Erythroblast (primary cell): ENCODE measurements around the gene MAEL.

Experiments used
- DNase-seq, 2 experiments: peaks; one replicate each; lab custom pipeline; 2025; lab: John Stamatoyannopoulos, UW
- GATA1 ChIP-seq: IDR thresholded peaks from 2 replicates; pipeline ENCODE4 v1.6.1; 2011; ENCODE audit warnings: low read depth, mild to moderate bottlenecking, control low read depth, low read length, moderate library complexity
- POLR2A ChIP-seq: IDR thresholded peaks from 2 replicates; pipeline ENCODE4 v1.6.1; 2011; ENCODE audit warnings: mild to moderate bottlenecking, low read length

The MAEL gene

DNA sequence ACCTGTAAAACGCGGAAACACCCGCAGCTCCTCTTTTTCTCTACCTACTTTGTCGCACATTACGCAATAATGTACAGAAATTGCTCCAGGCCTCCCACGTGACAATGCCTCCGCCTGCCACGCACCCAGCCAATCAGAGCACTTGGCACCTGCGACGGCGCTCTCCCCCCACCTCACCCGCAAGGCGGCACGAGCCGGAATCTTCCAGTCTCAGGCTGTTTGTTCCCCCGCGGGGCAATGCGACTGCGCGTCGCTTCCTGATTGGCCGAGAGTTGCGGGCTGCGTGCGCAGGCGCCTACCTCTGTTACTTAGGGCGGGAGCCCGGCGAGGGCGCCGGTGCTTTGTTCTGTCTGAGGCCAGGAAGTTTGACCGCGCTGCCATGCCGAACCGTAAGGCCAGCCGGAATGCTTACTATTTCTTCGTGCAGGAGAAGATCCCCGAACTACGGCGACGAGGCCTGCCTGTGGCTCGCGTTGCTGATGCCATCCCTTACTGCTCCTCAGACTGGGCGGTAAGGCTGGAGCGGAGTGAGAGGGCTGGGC is at the start of gene MAEL:
TSS of gene MAEL (plus strand) at position 307 of the 542 bp plus-strand sequence. CDS start at position 380, 73 bp downstream.
- TF ChIP-seq GATA1 (no peak), POLR2A (no peak)
- DNase-seq, result no peak

DNA sequence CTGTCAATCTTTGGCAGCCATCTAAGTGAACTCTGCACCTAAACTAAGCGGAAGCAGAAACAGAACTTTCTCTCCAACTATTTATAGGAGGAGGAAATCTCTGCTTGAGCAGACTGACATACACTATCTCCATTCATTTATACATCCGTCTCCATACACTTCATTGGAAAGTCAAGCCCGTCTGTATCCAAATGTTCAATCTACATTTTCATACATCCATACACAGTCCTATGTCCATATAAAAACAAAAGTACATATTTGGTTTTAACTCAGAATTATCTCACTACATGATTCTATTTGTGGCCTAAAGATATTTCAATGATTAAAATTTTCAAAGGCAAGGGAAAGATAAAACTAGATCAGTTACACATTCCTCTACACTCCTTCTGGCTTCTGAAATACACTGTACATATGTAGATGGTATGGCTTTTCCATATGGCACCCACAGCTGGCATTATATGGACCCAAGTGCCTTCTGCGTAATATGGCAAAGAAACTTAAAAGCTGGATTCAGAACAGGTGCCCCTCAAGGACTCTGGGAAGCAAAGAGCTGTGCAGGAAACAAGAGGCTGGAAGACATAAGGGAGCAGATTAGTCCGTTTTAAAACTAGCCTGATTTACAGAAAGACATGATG is 49.2 kb upstream of the MAEL start:
- no peak for DNase-seq
- no peak for TF ChIP-seq POLR2A
- no peak for TF ChIP-seq GATA1

DNA sequence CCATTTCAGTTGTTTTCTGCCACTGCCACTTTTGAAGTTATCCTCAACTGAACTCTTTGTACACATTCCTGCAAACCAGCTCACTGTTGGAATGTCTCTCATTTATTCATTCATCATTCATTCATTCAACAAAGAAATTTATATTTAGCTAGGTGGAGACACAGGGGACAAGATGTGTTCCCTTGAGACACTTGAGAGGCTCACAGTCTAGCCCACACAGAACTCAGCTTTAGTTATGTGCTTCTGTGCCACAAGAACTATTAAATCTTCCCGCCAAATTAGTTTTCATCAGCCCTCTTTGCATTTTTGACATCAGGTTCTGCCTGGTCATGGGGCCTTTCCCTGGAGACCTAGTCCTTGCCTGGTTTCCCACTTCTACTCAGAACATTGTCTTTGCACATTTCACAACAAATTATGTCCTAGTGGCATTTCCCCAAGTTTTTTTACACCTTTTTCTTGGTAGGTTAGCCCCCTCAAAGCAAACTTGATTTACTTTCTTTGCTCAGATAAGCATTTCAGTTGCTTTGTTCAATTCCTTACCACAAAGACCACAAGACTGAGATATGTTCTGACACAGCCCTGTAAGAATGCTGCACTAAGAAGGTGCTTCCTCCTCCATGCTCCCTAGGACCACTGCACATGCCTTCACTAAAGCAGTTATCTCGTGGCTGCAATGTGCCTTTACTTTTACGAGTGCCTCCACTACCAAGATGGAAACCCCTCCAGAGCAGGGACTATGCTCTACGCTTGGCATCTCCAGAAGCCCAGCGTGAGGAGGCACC is 44.7 kb upstream of the MAEL start:
- DNase-seq, result no peak
- TF ChIP-seq POLR2A (no peak), GATA1 (no peak)

DNA sequence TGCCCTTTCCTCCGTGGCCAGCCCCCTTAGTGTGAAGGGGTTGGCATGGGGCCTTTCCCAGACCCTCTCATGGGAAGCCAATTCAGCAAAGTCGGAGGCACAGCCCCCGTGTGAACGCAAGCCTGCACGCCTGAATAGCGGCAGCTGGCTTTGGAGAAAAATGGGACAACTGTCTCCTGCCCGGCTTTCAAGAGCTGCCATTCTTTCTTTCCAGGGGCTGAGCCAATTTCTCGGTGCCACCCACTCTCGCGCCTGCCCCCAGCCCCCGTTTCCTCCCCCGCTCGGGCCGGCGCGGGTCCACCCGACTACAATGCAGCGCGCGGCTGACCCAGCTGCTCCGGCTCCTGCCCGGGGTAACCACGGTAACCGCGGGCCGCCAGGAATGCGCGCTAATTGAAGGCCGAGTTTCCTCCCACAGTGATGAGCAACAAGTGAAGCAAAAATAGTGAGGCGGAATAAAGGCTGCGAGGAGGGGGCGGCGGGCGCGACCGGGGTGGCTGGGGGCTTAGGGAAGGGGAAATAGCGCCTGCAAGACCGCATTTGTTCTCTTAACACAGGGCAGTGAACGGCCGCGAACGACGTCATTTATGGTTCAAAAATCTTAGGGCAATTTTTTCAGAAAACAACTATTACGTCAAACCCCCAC is 41.6 kb upstream of the MAEL start:
- no peak for DNase-seq
- TF ChIP-seq GATA1 (no peak), POLR2A (no peak)

DNA sequence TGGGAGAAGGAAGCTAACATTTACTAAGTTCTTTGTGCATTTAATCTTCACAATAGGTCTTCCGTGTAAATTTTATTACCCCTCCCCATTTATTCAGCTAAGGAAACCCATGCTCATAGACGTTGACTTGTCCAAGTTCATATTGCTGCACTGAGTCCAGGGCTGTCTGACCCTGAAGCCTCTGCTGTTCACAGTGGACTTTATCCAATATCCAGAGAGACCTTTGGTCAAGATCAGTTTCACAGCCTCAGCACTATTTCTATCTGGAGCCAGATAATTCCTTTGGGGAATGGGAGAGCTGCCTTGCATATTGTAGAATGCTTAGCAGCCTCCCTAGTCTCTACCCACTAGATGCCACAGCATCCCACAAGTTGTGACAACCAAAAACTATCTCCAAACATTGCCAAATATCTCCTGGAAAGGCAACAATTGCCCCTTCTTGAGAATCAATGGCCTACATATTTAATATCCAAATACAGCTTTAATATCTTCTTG is 40.2 kb upstream of the MAEL start:
- no peak for TF ChIP-seq POLR2A
- TF ChIP-seq GATA1, result no peak
- DNase-seq, result no peak

DNA sequence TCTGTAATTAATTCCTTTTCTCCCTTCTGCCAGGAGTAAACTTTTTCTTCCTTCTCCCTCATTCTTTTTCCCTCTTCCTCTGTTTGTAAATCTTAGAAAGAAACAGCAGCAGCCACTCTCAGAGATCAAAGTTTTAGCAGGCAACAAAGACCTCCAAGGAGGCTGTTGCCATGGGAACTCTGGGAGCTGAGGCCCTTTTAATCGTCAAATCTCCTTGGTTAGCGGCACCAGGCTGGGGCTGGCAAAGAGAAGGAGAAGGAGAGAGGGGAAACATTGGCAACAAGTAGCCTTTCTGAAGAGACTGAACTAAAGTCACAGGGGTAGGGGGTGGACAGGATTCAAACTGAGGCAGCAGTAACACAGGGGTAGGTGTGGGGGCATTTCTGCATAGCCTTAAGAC is 38.9 kb upstream of the MAEL start:
- TF ChIP-seq GATA1 (no peak), POLR2A (no peak)
- no peak for DNase-seq

DNA sequence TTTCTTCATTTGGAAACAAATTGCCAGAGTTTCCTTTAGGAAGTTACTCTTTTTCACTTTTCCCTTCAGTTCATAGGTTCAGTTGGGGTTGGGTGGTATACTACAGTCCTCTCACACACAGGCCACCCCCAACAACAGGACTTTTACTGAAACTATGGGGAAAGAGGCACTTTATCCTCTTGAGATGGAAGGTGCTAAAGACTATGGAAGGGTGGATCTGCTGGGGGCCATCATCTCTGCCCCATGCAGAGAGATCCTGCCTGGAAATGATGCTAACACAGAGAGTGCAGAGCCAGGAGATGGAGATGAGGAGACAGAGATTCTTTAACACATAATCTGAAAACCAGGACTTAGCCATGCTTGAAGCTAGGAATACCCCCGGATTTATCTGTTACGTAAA is 38.0 kb upstream of the MAEL start:
- no peak for DNase-seq
- TF ChIP-seq POLR2A (no peak), GATA1 (no peak)

DNA sequence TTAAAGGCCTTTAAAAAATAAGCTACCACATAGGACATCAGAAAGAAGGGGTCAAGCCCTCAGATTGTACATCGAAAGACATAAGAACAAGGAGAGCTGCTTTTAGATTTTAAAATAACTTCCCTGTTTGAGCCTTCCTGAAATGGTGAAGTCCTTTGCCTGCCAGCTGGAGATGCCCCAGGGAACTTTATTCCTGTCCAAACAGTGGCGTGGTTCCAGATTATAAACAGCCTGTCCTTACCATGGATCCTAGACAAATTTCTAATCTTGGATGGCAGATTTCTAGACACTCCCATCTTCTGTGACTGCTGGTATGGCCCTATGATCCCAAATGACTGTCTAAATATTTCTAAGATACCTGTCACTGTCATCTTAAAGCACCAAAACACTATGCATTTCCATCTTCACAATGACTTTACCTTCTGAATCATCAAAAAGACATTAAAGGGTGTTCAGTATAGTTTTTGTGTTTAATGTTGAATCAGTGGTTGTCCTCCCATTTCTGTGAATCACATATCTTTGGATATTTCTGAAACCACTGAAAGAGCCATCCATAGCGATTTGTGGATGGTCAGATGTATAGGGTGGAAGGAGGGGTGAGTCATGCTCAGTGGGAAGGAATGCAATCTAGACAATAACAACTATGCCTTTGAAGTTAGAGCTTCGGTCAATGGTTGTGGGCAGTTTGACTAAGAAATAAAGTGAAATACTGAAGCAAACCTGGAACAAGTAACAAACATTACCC is 36.9 kb upstream of the MAEL start:
- no peak for DNase-seq
- TF ChIP-seq POLR2A (no peak), GATA1 (no peak)

DNA sequence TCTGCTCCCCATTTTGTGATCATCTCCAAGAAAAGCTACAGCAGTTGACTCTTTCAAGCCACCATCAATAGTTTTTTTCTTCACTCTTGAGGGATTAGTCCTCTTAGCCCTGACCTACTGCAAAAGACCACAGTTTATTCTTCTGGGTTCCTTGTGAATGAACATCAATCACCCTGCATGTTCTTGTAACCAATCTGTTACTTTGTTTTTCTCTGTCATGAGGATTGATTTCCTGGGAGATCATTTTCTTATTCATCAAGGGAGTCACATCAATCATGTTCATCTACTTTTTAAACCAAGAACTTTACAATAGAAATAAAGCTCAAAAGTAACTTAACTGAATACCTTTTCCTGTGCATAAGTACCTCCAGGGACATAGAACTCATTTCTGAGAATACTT is 35.6 kb upstream of the MAEL start:
- DNase-seq, result no peak
- TF ChIP-seq GATA1 (no peak), POLR2A (no peak)

DNA sequence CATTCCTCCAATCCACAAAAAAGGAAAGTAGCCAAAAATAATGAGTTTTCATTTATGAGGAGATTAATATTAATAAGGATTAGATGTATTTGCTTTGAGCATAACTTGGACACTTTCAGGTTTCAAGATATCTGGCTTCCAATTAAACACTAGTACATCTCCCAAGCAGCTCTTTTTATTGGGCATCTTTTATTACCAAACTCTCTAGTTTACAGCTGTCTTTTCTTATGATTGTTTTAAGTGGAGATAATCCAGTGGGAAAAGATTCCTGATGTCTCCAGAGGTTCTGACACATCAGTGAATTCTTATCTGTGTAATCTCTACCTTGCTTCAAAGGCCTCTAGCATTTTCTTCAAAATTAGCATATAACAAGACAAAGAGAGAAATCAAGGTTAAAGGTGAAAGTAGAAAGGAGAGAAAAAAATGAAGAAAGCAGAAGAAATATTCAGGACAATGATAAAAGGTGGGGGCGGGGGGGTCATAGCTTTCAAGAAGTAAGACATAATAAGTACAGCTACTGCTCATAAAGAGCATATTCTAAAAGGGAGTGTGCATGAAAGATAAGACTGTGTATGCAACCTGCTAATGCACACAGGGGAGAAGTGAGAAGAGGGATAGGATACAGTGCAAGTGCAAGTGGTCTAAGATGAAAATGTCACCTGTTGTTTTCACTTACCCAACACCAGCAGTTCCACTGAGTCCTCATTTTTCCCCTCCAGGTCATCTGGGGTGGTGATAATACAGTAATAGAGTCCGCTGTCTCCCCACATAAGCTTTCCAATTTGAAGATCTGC is 32.8 kb upstream of the MAEL start:
- TF ChIP-seq GATA1, result no peak
- no peak for TF ChIP-seq POLR2A
- no peak for DNase-seq

DNA sequence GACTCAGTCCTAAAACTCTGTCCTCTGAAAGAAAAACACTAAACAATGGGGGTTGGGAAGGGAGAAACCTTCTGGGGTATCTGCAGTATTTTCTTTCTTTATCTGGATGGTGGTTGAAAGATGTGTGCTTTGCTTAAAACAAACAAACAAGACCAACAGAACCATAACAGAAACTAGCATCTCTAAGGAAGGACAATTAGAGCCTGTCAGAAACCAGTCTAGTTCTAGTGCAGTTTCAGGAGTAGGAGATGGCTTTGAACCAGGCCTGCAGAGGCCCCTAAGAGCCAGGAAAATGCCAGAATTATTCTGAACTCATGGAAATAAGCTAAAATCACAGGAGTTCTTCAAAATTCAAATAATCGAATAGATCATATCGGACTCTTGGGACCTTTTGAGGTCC is 32.2 kb upstream of the MAEL start:
- TF ChIP-seq POLR2A, result no peak
- no peak for TF ChIP-seq GATA1
- no peak for DNase-seq

DNA sequence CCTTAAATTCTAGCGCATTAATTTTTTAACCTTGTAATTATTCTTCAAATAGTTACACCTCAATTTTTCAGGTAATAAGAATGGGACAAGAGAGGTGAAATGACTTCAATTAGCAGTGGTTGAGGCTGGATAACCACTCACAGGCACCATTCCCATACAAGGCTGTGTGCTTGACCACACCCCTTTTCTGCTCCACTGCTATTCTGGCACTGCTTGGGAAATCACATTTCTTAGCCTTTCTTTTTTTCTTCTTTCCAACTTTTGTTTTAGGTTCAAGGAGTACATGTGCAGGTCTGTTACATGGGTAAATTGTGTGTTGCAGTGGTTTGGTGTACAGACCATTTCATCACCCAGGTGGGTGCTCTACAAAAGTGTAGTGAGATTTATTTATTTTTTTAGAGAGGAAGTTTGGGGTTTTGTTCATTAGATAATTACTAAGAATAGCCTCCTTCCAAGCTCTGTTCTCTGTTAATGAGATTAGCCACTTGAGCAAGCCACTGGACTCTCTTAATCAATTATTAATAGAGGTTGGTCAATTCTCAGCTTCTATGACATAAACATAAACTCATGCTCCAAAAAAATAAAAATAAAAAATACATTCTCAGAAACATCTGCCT is 28.1 kb upstream of the MAEL start:
- DNase-seq, result no peak
- TF ChIP-seq GATA1, result no peak
